ENCODE data around the gene MPPE1.

GRCh38 chr18:11839556-11839955 lies 68.6 kb downstream of the MPPE1 start:
- TF ChIP-seq CTCF (IDR thresholded peaks at IDR 0.05; ENCODE audit: poor library complexity, severe bottlenecking): no peak
- TF ChIP-seq EZH2 (IDR thresholded peaks at IDR 0.05; ENCODE audit: borderline replicate concordance, insufficient read depth, low read length, poor library complexity, severe bottlenecking): no peak
- TF ChIP-seq EP300 (conservative IDR thresholded peaks at IDR 0.05; ENCODE audit: poor library complexity, severe bottlenecking): no peak
- no peak for TF ChIP-seq TAF1 (IDR thresholded peaks at IDR 0.05; ENCODE audit: low read depth)
- TF ChIP-seq POLR2AphosphoS5 (IDR thresholded peaks at IDR 0.05): no peak
